NCI-H2196 treated with DMSO at 0.1 percent for 48 hours (cell line): ENCODE measurements around the gene LYPLAL1.
"Not testable (repeated sequence)": the region's sequence is repeated elsewhere in the genome, so short reads cannot be mapped to it uniquely, and the experiment has no call there.

Experiments used
- DNase-seq: peaks from one replicate; lab custom pipeline; 2025; ENCODE audit not compliant: unreplicated experiment; lab: John Stamatoyannopoulos, UW

LYPLAL1 gene

DNA sequence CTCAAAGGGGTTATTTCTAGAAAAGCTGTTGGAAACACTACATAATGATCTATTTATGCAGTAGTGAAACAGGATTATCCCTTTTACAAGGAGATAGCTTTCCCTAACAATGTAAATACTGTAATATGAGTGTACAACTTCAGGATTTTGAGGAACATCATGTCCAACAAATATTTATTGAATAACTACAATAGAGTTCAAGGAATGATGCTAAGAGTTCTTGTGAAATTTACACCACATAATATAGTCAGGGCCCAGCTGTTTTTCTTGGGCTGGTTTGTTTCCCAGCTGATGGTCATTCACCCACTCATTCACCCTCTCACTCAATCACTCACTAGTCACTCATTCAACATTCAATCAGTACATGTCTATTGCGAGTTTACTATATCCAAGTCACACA lies 12.3 kb upstream of the LYPLAL1 start:
- no peak for DNase-seq

DNA sequence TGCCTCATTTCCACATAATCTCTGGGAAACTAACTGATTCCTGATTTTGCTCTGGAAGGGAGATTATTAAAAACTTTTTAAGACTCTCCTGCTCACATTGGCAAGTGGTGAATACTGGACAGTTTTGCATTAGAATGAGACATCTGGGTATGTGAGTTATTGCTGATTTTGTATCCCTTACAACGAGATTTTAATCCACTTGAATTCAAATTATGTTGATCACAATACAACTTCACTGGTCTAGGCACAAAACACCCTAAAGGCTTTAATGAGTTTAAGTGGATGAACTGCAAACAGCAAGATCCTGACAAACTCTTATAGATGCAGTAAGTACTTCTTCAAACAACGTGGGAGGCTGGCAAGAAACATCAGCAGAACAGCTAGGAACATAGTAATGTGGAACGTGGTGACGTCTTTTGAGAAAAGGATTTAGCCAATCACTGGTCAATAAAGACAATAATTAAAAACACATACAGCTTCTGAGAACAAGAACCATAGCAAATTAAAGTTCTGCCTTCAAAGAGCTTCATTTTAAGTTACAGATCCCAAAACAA lies 10.2 kb upstream of the LYPLAL1 start:
- DNase-seq: no peak

DNA sequence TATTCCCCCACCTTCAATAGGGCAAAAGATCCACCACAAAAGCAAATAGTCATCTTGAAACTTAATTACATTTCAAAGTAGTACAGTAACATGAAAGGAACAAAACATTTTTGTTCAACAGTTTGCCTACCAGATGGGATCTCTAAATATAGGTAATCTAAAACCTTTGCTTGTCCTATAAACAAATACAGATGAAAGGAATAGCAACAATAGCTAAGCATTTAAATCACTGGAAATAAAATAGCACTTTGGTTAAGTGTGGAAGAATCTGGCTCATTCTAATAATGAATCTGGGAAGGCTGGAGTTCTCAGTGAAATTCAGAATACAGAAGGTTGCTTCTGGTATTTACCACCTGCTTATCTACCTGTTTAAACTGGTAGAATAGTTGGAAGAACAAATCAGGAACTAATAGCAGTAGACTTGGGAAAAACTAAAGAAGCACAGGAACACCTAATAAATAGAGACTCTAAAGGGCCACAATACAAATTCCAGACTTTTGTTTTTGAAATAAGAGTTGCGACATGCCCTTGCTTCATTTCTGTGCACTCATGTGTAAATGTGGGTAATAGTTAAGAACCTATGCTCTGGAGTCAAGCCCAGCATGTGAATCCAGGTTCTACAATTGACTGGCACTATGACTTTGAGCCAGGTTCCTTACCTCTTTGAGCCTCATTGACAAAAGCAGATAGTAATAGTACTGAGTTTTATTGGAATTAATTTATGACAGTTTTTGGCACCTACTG lies 2.3 kb upstream of the LYPLAL1 start:
- no peak for DNase-seq

DNA sequence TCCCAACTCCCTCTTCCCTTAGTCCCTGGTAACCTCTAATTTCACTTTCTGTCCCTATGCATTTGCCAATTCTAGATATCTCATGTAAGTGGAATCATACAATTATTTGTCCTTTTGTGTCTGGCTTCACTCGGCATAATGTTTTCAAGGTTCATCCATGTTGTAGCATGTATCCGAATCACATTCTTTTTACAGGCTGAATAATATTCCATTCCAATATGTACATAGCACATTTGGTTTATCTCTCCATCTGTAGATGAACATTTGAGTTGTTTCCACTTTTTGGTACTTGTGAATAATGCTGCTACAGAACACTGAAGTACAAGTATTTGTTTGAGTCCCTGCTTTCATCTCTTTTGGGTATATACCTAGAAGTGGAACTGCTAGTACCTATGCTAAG lies 857 bp upstream of the LYPLAL1 start:
- DNase-seq: no peak

DNA sequence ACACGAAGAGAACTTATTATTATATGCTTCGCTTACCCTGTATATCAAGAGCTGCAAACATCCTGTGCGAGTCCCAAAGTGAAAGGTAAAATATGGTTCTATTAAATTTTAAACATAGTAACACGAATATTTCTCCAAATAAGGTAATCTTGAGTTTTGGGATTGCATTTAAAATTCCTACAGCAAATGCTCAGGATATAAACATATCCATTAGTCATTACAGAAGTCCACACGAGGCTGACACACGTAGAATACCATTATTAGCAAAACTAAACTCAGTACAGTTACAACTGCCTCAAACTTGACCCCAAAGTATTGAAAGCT lies 282 bp upstream of the LYPLAL1 start:
- no peak for DNase-seq

DNA sequence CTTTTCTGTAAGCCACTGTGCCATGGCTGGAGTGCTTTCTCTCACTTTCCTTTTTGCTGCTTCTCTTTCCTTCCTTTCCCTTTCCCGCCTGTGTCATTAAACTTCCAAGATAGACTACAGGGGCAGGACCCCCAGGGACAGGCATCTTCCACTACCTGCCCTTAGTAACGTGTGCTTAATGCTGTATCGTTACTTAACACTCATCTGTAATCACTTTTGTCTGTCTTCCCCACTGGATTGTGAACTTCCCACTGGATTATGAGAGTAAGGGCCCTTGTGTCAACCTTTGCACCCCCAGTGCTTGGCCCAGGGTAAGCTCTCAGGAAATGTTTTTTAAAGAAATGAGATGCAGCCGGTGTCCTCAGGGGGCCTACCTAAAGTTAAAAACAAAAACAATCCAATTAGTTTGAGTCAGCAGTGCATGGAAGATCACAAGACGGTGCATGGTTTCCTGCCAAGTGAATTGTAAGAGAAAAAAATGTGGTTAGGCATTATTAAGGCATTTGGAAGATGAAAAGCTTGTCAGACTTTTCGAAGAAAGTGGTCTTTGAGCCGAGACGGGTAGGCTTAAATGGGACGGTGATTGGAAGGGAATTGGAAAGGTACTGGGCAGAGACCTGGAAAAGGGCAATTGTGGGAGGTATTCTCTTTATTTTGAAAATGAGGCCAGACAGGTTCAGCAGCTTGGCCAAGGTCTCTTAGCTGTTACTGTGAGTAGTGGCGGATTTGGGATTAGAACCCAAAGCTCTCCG lies 958 bp downstream of the LYPLAL1 start:
- DNase-seq: no peak

DNA sequence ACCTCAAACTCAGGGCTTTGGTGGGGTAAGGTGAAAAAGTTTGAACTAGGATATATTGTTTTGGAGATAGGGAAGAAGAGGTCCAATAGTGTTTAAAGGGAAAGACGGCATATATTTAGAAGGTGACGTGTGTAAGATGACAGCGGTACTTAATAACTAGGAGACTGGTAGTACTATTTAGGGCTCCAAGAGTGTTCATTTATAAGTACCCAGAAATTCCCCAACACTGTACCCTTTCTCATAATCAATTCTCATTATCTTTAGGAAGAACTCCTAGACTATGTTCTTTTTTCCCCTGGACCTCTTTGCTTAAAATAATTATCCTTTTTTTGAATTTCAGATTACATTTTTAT lies 1.5 kb downstream of the LYPLAL1 start:
- no peak for DNase-seq

DNA sequence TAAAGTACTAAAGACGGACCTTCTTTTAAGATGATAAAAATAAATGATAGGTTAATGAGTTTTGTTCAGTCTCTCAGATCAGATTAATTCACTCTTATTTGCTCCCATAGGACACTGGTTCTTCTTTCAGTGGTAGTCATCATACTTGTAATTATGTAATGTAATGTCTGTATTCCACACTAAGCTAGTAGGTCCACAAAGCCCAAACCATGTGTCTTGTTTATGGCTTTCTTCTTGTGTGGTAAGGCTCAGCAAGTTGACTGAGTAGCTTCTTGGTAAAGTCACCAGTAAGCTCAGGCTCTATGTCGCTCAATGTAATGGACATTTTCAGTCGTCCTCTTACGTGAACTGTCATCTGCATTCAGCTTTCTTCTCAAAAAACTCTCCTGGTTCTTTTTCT lies 2.5 kb downstream of the LYPLAL1 start:
- no peak for DNase-seq

DNA sequence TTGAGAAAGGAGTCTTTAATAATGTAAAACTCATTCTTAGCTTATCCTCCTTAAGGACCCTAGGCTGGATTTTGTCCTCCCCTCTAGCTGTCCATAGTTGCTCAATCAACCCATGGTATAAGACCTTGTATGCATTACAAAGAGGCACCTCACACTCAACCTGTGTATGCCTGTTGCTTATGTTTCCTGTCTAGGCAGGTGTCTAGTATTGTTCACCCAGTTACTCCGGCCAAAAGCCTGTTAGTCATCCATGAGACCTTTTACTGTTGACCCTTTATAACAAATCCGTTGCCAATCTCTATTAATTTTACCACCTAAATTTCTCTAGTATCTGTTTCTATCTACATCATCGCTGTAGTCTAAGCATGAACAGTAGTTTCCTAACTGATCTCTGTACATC lies 3.7 kb downstream of the LYPLAL1 start:
- no peak for DNase-seq

DNA sequence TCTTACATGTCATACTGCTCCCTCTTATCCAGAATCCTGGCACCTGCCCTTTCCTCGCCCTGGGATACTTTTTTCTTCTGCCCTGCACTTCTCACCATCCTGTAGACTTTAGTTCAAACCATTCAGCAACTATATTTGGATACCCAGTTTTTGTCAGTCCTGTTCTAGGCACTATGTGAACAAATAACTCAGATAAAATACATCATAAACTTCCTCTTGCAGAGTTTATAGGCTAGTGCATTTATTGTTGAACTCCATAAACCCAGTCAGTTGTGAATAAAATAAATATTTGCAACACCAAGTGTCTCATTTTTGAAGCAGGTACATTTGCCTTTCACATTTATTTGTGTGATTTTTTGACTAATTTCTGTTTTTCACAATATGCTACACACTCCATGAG lies 4.3 kb downstream of the LYPLAL1 start:
- no peak for DNase-seq

DNA sequence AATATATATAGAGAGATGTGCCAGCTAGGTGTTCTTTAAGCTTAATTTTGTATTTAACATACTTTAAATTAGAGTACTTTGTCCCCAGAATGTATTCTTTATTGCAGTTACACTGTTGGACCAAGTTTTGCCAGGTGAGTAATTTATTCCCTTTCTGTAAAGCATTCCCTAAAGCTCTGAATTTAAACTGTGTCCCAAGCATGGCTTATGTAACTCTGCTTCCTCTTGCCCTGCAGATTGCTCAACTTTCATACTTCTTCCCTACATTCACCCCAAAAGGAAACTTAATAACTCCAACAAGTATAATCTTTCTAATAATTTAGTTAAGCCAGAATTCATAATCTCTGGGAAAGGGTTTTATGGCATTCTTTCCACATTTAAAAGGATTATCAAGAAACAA lies 5.6 kb downstream of the LYPLAL1 start:
- no peak for DNase-seq

DNA sequence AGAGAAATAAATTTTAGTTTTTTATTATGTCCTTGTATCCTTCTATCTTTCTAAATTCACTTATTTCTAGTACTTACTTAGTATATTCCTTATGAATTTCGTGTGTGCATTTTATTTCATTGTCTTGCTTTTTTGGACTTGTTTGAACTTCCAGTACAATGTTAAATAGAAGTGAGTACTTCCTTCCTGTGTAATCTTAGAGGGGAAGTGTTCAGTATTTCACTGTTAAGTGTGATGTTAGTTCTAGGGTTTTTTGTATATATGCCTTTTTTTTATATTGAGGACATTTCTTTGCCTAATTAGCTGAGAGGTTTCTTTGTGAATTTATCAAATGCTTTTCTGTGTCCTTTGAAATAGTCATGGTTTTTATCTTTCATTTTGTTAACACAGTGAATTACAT lies 10.7 kb downstream of the LYPLAL1 start:
- DNase-seq: no peak

DNA sequence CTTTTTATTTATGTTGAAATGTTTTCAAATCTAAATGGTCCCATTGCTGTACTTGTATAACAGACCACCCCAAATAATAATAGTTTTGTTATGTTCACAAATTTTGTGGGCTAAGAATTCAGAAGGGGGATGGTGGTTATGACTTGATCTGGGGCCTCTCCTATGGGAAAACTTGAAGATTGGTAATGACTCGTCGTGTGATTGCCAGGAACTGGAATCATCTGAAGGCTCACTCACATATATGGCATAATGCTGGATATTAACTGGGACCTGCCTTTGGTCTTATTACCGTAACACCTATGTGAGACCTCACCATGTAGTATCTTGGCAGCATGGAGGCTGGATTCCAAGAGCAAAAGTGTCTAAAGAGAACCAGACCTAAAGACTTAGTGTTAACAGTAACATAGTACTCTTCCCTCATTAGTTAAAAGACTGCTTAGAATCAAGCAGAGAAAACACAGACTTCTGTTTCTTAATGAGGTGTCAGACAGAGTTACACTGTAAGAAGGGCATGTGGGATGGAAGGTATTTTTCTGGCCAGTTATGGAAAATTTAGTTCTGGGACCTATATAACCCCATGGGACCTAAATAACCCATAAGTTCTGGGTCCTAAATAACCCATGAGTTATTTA lies 11.9 kb downstream of the LYPLAL1 start:
- no peak for DNase-seq

DNA sequence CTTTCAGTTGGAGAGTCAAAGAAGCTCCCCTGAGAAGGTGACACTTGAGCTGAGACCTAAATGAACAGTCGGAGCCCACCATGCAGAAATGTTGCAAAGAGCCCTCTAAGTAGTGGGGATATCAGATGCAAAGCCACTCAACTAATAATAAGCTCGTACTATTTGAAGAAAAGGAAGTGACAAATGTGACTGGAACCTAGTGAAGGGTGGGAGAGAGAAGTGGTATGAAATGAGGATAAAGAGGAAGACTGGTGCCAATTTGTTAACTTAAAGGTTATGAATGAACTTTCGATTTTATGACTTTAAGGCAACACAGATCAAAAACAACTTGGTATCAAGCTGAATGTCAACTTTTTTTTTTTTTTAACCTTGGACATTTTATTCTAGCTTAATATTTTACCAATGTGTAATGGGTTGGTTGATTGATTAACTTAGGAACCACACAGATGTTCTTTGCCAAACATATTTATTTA lies 14.7 kb downstream of the LYPLAL1 start:
- no peak for DNase-seq

DNA sequence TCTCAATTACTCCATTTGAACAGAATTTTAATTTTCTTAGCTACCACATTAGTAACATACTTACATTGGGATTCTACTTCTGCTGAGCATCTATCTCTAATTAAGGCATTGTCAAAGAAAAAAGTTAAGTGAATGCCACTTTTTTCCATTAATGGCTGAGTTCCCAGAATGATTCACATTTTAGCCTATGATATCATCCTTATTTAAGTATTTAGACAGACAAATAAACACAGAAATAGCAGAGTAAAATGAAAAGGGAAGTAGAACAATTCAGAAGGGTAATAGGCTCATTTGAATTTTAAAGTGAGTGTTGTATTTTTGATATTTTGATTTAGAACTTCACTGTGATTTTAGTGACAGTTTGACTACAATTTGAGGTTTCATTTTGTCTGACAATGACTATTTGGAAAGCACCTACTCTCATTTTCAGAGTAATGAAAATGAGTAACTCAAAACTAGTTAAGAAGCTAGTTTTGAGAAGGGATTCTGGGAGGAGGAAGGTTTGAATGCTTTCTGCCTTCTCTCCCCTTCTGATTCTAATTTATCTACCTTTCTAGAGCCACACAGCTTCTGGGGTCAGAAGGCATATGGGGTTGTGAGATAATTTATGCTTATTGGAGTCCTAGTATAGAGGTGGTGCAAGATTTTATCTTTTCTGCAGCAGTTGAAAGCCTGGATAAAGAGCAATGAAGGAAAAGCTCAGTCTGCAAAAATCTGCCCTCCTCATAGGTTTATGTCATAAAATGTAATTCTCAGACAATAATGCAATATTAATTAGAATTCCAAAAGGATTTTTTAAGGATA lies 15.5 kb downstream of the LYPLAL1 start:
- no peak for DNase-seq

DNA sequence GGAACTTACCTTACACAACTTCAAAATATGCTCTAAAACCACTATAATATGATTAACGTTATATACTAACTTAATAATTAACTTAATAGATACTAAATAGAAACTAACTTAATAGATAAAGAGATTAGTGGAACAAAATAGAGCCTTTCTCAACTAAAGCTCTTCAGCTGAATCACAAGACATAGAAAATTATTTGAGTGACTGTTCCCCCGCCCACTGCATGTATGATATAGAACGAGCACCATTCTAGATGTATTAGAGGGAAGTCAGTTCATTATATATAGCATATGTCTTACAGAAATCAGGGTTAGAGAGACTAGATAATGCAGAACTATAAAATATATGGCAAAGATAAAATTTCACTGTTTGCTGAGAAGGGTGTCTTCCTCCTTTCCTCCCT lies 16.3 kb downstream of the LYPLAL1 start:
- no peak for DNase-seq

DNA sequence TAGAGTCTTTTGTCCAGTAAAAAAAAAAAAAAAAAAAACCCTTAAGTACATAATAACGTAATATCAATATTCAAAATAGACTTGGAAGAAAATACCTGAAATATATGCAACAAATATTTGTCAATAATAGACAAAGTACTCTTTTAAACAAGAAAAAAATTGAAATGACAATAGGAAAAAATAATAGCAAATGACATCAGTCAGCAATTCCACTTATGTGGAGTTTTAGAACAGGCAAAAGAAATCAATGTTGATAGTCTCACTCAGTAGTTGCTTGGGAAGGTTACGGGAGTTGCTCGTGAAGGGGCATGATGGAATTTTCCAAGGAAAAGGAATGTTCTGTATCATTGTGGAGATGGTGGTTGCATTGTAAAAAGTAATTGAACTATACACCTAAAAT lies 16.9 kb downstream of the LYPLAL1 start:
- DNase-seq: no peak

DNA sequence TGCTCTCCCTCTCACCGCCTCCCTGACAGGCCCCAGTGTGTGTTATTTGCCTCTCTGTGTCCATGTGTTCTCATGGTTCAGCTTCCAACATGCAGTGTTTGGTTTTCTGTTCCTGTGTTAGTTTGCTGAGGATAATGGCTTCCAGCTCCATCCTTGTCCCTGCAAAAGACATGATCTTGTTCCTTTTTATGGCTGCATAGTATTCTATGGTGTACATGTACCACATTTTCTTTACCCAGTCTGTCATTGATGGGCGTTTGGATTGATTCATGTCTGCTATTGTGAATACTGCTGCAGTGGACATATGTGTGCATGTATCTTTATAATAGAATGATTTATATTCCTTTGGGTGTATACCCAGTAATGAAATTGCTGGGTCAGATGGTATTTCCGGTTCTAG lies 22.2 kb downstream of the LYPLAL1 start:
- DNase-seq: not testable (repeated sequence)

DNA sequence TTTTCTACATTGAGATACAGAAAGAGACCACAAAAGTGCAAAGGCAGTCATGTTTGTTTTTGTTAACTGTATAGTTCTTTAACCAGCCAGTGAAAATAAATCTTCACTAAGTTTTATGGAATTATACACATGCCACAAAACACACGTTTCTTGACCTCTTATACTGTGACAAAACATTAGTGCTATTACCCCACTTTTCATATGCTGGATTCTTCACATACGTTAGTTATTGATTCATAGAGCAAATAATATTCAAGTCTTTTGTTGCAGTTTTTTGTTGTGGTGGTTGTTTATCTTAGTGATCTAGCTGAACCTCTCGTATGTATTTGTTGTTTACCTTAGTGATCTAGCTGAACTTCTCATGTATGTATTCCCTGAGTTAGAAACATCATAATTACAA lies 28.0 kb downstream of the LYPLAL1 start:
- DNase-seq: no peak

DNA sequence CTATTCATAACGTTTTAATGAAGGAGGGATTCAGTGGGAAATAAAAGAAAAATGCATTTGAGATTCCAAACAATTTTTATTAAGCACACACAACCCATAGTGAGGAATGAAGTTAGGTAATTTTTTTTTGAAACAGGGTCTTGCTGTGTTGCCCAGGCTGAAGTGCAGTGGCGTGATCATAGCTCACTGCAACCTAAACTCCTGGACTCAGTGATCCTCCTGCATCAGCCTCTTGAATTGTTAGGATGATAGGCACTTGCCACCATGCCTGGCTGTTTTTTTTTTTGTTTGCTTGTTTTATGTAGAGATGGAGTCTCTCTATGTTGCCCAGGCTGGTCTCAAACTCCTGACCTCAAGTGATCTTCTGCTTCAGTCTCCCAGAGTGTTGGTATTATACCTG lies 28.9 kb downstream of the LYPLAL1 start:
- no peak for DNase-seq

DNA sequence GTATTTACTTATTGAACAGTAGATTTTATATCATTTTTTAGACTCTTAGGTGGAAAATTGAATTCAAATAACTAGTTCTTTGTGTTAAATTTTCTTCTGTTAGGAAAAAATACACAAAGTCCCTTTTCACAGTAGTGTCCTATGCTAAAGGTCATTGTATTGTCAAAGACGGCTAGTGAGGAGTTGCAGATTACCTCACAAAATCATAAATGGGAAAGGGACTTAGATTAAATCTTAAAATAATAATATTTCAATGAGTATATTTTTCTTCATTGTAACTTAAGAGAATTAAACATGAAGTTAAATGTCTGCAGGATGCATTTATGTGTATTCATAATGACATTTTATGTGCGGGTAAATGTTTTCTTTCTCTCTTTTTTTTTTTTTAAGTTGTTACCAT lies 32.7 kb downstream of the LYPLAL1 start:
- DNase-seq: no peak
